ENCODE results near the gene ARHGEF17. TPM values are rescaled to one million over a fixed set of nuclear protein-coding genes. Genes with fewer than 3 reads are reported as not detected.

ARHGEF17 gene
- total and polyA plus RNA-seq, 3 experiments from 2014 or later, result not detected

DNA sequence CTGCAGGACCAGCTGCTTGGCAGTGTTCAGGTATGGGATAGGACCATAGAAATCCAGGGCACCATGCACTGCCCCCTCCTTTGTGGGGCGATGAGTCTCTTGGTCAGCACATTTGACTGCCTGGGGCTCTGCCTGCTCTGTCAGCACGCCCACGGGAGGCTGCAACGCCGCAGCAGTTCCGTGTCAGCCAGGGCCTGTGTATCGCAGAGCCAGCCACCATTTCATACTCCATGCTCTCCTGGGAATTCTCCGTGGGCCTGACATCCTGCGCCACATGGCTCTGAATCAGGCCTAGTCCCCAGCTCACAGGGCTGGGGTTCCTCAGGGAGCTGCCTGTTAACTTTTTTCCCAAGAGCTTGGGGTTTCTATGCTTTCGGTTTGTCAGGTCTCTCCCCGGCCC, 51.3 kb downstream of the ARHGEF17 start:
- no peaks in the 10 kb centered on the region for H3K27me3 ChIP-seq (ENCODE audit: insufficient read depth, low read length, poor library complexity, severe bottlenecking)
- H3K4me1 Mint-ChIP-seq, result no peaks in the 10 kb centered on the region
- ChIA-PET POLR2A (no interaction called here), CTCF (interaction anchor here (0.6 to 14.5 kb wide), 3 partner anchors 7 to 301 kb away, joined by 3 to 119 read pairs (median 3); no protein-coding TSS in a partner anchor)
- H3K4me3 Mint-ChIP-seq, result no peak overlapping the region
- DNase-seq, result no peak
- no peaks in the 10 kb centered on the region for H3K27me3 Mint-ChIP-seq
- H3K36me3 Mint-ChIP-seq, result no peaks in the 10 kb centered on the region
- H3K27ac ChIP-seq (ENCODE audit: low read depth, low read length), result no peak overlapping the region
- H3K9me3 ChIP-seq (ENCODE audit: low read length), result no peaks in the 10 kb centered on the region
- H3K27ac Mint-ChIP-seq, result no peak overlapping the region
- H3K4me3 ChIP-seq (ENCODE audit: low read length), result no peak overlapping the region
- no peaks in the 10 kb centered on the region for H3K36me3 ChIP-seq (ENCODE audit: insufficient read depth, low read length)
- H3K9me3 Mint-ChIP-seq, result no peaks in the 10 kb centered on the region
- H3K4me1 ChIP-seq (ENCODE audit: insufficient read depth, low read length), result no peaks in the 10 kb centered on the region

DNA sequence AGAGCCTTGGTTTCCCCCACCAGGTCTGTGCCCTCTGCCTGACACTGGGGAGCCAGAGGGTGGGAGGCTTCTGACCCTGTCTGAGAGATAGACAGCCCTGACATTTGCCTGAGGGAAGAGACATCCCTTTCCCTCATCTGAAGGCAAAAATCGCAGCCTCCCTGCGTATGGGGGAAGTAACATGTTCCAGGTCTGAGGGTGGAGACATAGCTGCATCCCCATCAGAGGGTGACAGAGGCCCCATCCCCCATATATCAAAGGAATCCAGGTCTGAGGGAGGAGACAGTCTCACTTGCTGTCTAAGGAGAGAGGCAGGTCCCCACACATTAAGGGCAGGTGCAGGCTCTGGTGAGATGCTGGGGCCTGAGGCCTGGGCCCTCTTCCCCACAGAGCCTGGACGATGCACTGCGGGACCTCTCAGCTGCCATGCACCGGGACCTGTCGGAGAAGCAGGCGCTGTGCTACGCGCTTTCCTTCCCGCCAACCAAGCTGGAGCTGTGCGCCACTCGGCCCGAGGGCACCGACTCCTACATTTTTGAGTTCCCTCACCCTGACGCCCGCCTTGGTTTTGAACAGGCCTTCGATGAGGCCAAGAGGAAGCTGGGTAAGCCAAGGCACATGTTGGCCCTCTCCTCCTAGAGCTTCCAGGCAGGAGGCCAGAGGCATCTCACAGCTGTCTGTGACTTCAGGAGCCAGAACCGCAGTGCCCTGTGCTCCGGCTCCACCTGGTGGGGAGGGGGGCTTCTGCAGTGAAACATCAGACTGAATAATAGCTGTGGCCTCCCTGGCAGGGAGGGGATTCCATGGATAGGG, 52.1 kb downstream of the ARHGEF17 start:
- Histone ChIP-seq H3K27ac (ENCODE audit: low read depth, low read length) (no peak overlapping the region), H3K27me3 (ENCODE audit: insufficient read depth, low read length, poor library complexity, severe bottlenecking) (no peaks in the 10 kb centered on the region), H3K36me3 (ENCODE audit: insufficient read depth, low read length) (no peaks in the 10 kb centered on the region), H3K9me3 (ENCODE audit: low read length) (no peaks in the 10 kb centered on the region), H3K4me3 (ENCODE audit: low read length) (no peak overlapping the region), H3K4me1 (ENCODE audit: insufficient read depth, low read length) (no peaks in the 10 kb centered on the region)
- no peaks in the 10 kb centered on the region for H3K9me3 Mint-ChIP-seq
- H3K27ac Mint-ChIP-seq, result peak overlapping the region in 4 of 8 donors; percentile 9 to 64 (median 52)
- CTCF ChIA-PET, result interaction anchor here (0.6 to 14.5 kb wide), 5 partner anchors 8 to 301 kb away, joined by 3 to 119 read pairs (median 3); no protein-coding TSS in a partner anchor
- H3K4me1 Mint-ChIP-seq, result peaks cover 0 to 2% (median 1%) of the 10 kb centered on the region in 3 donors
- no peaks in the 10 kb centered on the region for H3K27me3 Mint-ChIP-seq
- POLR2A ChIA-PET, result interaction anchor here (0.5 to 0.7 kb wide), 2 partner anchors 9 to 81 kb away, joined by 3 to 5 read pairs; no protein-coding TSS in a partner anchor
- no peaks in the 10 kb centered on the region for H3K36me3 Mint-ChIP-seq
- DNase-seq, result no peak
- no peak overlapping the region for H3K4me3 Mint-ChIP-seq

- H3K27ac ChIP-seq (ENCODE audit: low read depth, low read length), result no peak overlapping the region
- H3K9me3 Mint-ChIP-seq, result no peaks in the 10 kb centered on the region
Measured at GRCh38 chr11:73360743-73361369, 52.8 kb downstream of the ARHGEF17 start.

DNA sequence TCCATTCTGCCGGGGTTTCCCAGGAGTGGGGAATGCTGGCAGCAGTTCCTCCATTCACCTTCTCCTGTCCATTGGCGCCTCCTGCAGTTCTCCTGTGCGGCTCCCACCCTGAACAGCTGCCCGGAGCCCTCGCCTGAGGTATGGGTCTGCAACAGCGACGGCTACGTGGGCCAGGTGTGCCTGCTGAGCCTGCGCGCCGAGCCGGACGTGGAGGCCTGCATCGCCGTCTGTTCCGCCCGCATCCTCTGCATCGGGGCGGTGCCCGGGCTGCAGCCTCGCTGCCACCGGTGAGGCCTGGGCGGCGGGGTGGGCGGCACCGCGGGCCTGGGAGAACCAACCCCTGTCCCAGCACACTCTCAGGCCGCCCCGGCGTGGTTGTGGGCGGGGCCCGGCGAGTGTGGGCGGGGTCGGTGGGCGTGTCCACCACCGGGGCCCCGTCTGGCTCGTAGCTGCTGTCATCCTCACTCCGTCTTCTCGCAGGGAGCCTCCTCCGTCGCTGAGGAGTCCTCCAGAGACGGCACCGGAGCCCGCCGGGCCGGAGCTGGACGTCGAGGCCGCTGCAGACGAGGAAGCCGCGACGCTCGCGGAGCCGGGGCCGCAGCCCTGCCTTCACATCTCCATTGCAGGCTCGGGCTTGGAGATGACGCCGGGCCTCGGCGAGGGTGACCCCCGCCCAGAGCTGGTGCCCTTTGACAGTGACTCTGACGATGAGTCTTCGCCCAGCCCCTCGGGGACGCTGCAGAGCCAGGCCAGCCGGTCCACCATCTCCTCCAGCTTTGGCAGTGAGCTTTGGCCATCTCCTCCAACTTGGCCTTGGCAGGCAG, 54.1 kb downstream of the ARHGEF17 start:
- Mint-ChIP-seq H3K27ac (peak overlapping the region in 6 of 8 donors; percentile 35 to 78 (median 63)), H3K36me3 (peaks cover 0 to 7% (median 0%) of the 10 kb centered on the region in 3 donors), H3K4me1 (peaks cover 16 to 22% (median 21%) of the 10 kb centered on the region in 3 donors), H3K4me3 (no peak overlapping the region), H3K9me3 (no peaks in the 10 kb centered on the region), H3K27me3 (peaks cover 0 to 2% of the 10 kb centered on the region in 2 donors)
- H3K27ac ChIP-seq (ENCODE audit: low read depth, low read length), result no peak overlapping the region
- POLR2A ChIA-PET, result no interaction called here
- H3K36me3 ChIP-seq (ENCODE audit: insufficient read depth, low read length), result no peaks in the 10 kb centered on the region
- H3K4me1 ChIP-seq (ENCODE audit: insufficient read depth, low read length), result peaks cover 16% of the 10 kb centered on the region
- CTCF ChIA-PET, result interaction anchor here (1.3 to 14.5 kb wide), 2 partner anchors 10 to 27 kb away, joined by 4 to 119 read pairs; no protein-coding TSS in a partner anchor
- H3K27me3 ChIP-seq (ENCODE audit: insufficient read depth, low read length, poor library complexity, severe bottlenecking), result no peaks in the 10 kb centered on the region
- H3K9me3 ChIP-seq (ENCODE audit: low read length), result no peaks in the 10 kb centered on the region
- H3K4me3 ChIP-seq (ENCODE audit: low read length), result no peak overlapping the region
- no peak for DNase-seq

More at GRCh38 chr11:73360743-73361369, 52.8 kb downstream of the ARHGEF17 start:
- H3K4me1 Mint-ChIP-seq, result peaks cover 3 to 9% (median 9%) of the 10 kb centered on the region in 3 donors
- peak overlapping the region in 4 of 8 donors; percentile 44 to 64 (median 52) for H3K27ac Mint-ChIP-seq
- H3K27me3 Mint-ChIP-seq, result no peaks in the 10 kb centered on the region
- ChIA-PET CTCF (interaction anchor here (1.0 to 14.5 kb wide), 3 partner anchors 8 to 35 kb away, joined by 3 to 119 read pairs (median 3); no protein-coding TSS in a partner anchor), POLR2A (interaction anchor here (0.7 kb wide), 1 partner anchor 9 kb away, joined by 3 read pairs; no protein-coding TSS in a partner anchor)
- DNase-seq, result no peak
- Histone ChIP-seq H3K36me3 (ENCODE audit: insufficient read depth, low read length) (no peaks in the 10 kb centered on the region), H3K9me3 (ENCODE audit: low read length) (no peaks in the 10 kb centered on the region), H3K27me3 (ENCODE audit: insufficient read depth, low read length, poor library complexity, severe bottlenecking) (no peaks in the 10 kb centered on the region), H3K4me1 (ENCODE audit: insufficient read depth, low read length) (peaks cover 4% of the 10 kb centered on the region), H3K4me3 (ENCODE audit: low read length) (no peak overlapping the region)
- peaks cover 0 to under 1% (median 0%) of the 10 kb centered on the region in 3 donors for H3K36me3 Mint-ChIP-seq
- H3K4me3 Mint-ChIP-seq, result no peak overlapping the region

- CTCF ChIA-PET, result interaction anchor here (1.0 to 14.5 kb wide), 3 partner anchors 10 to 28 kb away, joined by 3 to 119 read pairs (median 4); no protein-coding TSS in a partner anchor
- Histone ChIP-seq H3K36me3 (ENCODE audit: insufficient read depth, low read length) (no peaks in the 10 kb centered on the region), H3K4me1 (ENCODE audit: insufficient read depth, low read length) (peaks cover 26% of the 10 kb centered on the region), H3K9me3 (ENCODE audit: low read length) (no peaks in the 10 kb centered on the region), H3K27me3 (ENCODE audit: insufficient read depth, low read length, poor library complexity, severe bottlenecking) (no peaks in the 10 kb centered on the region), H3K4me3 (ENCODE audit: low read length) (no peak overlapping the region), H3K27ac (ENCODE audit: low read depth, low read length) (no peak overlapping the region)
- H3K36me3 Mint-ChIP-seq, result peaks cover 0 to 7% (median 0%) of the 10 kb centered on the region in 3 donors
- peaks cover 0 to 2% of the 10 kb centered on the region in 2 donors for H3K27me3 Mint-ChIP-seq
- POLR2A ChIA-PET, result no interaction called here
- H3K9me3 Mint-ChIP-seq, result no peaks in the 10 kb centered on the region
- H3K4me1 Mint-ChIP-seq, result peaks cover 21 to 31% (median 23%) of the 10 kb centered on the region in 3 donors
- H3K27ac Mint-ChIP-seq, result peak overlapping the region in 5 of 8 donors; percentile 35 to 96 (median 78)
- no peak overlapping the region for H3K4me3 Mint-ChIP-seq
- no peak for DNase-seq
Measured at GRCh38 chr11:73363147-73363546, 55.1 kb downstream of the ARHGEF17 start.

GRCh38 chr11:73365352-73366264, 57.5 kb downstream of the ARHGEF17 start:
- no peaks in the 10 kb centered on the region for H3K27me3 ChIP-seq (ENCODE audit: insufficient read depth, low read length, poor library complexity, severe bottlenecking)
- peak overlapping the region; percentile 89 to 99 (median 96) for H3K27ac Mint-ChIP-seq

More at GRCh38 chr11:73365352-73366264, 57.5 kb downstream of the ARHGEF17 start:
- POLR2A ChIA-PET, result interaction anchor here (0.8 to 1.5 kb wide), 2 partner anchors 19 to 28 kb away, joined by 3 to 4 read pairs; no protein-coding TSS in a partner anchor
- peak overlapping the region; percentile 37 to 81 (median 55) for H3K4me3 Mint-ChIP-seq
- no peaks in the 10 kb centered on the region for H3K36me3 ChIP-seq (ENCODE audit: insufficient read depth, low read length)
- no peaks in the 10 kb centered on the region for H3K9me3 Mint-ChIP-seq
- peaks cover 0 to 2% of the 10 kb centered on the region in 2 donors for H3K27me3 Mint-ChIP-seq
- CTCF ChIA-PET, result interaction anchor here (0.9 to 14.5 kb wide), 8 partner anchors 8 to 58 kb away, joined by 3 to 119 read pairs (median 4); partner anchors contain the start of gene ARHGEF17
- peak in 1 of 5 donors; percentile 34 for DNase-seq
- no peak overlapping the region for H3K4me3 ChIP-seq (ENCODE audit: low read length)
- H3K4me1 ChIP-seq (ENCODE audit: insufficient read depth, low read length), result peaks cover 28% of the 10 kb centered on the region
- H3K9me3 ChIP-seq (ENCODE audit: low read length), result no peaks in the 10 kb centered on the region
- H3K27ac ChIP-seq (ENCODE audit: low read depth, low read length), result peak overlapping the region; percentile 27
- H3K4me1 Mint-ChIP-seq, result peaks cover 25 to 35% (median 28%) of the 10 kb centered on the region in 3 donors
- H3K36me3 Mint-ChIP-seq, result peaks cover 0 to 7% (median 0%) of the 10 kb centered on the region in 3 donors

Data from CD8-positive, alpha-beta memory T cell (primary cell).